ENCODE results near the gene PHC2.

Gene PHC2

GRCh38 chr1:33287317-33287716 lies 143.6 kb downstream of the PHC2 start:
- no peak for DNase-seq

DNA sequence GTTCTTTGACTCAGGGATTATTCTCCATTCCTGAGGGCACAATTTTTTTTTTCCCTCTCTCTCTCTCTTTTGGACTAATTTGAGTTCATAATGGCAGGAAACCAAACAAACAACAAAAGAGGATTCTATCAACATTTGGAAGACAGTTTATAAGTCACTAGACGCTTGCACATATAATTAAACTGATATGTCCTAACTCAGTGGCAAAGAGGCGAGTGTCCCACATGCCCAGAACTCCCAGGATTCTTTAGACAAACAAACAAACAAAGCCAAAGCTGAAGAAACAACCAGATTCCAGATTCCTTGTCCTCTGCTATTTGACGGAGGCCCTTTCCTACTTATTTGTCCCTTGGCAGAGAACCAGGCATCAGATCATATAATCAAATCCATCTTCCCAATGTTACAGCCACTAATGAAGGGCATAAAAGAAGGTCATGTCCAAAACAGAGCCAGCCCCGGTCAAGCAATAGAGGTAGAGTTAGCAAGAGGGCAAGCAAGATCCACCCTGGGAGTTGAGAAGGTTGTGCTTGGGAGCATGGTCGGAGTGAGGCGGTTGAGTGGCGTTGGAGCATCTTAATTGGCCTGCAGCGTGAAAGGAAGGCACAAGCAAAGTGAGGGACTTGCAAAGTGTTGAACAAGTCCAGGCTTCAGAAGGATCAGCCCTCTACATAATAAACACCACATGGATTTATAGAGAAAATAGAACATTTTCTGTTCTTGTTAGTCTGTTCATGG lies 144.3 kb downstream of the PHC2 start:
- DNase-seq: no peak

- no peak for DNase-seq
Observed at GRCh38 chr1:33284049-33284448, 146.8 kb downstream of the PHC2 start.

- no peak for DNase-seq
Observed at GRCh38 chr1:33282791-33283190, 148.1 kb downstream of the PHC2 start.

GRCh38 chr1:33281554-33282303 lies 149.2 kb downstream of the PHC2 start:
- no peak for DNase-seq

DNA sequence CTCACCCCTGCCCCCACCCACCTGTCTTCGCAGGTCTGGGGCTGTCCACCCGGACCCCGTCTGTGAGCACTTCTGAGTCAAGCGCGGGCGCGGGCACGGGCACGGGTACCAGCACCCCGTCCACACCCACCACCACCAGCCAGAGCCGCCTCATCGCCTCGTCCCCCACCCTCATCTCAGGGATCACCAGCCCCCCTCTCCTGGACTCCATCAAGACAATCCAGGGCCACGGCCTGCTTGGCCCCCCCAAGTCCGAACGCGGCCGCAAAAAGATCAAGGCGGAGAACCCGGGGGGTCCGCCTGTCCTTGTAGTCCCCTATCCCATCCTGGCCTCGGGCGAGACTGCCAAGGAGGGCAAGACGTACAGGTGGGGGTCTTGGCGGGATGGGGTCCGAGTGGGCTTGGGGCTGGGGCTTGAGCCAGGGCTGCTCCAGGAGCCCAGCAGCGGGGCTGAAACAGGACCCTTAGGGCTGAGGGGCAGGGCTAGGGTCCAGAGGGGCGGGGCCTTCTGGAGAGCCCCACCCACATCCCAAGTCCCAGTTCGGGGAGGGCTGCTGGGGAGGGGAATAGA lies 150.7 kb downstream of the PHC2 start:
- no peak for DNase-seq

DNA sequence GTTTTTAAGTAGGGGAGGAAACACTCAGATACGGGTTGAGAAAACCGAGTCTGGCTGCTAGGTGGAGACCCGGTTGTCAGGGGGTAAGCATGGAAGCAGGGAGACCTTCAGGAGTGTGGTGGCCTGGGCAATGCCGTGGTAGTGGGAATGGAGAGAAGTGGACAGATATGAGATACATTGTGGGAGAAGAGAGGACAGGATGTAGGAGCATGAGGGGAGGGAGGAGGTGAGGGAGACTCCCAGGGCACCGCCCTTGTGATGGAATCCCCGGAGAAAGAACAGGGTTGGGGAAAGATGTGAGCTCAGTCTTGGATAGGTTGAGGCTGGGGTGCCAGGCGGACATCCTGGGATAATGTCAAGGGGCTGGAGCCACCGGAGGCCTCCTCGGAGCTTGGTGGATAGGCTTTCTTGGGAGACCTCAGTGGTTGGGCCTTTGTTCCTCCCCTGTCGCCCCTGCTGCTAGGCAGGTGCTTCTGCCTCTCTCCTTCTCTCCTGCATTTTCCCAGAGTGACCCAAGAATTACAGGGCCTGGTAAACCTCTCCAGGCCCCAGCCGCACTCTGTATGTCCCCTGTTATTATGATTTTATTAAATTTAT lies 153.3 kb downstream of the PHC2 start:
- DNase-seq: no peak

DNA sequence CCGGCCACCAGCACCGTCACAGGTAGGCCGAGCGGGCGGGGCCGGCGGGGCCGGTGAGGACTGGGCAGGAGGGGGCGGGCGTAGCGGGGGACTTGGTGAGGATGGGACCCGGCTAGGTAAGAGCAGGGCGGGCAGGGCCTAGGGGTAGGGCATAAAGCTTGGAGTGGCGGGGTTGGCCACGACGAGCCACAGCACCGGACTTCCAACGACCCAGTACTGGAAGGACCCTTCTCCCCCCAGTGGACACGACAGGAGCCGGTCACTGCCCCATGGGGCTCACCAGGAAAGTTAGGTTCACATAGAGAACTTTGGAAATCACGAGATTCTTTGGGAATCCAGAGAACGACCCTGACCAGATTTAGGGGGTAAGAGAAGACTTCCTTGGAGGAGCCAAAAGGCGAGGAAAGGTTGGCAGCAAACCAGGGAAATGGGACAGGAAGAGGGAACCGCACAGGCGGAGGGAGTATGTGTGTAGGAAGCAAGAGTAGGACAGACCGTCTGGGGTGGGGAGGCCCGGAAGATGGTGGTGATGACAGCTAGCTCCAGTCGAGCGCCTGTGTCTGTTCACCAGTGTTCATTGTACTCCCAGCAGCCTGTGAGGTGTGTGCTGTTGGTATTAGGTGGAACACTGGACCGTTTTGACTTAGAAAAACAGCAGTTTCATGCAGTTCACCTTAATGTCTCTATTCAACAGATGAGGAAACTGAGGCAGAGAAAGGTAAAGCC lies 154.2 kb downstream of the PHC2 start:
- DNase-seq: no peak

DNA sequence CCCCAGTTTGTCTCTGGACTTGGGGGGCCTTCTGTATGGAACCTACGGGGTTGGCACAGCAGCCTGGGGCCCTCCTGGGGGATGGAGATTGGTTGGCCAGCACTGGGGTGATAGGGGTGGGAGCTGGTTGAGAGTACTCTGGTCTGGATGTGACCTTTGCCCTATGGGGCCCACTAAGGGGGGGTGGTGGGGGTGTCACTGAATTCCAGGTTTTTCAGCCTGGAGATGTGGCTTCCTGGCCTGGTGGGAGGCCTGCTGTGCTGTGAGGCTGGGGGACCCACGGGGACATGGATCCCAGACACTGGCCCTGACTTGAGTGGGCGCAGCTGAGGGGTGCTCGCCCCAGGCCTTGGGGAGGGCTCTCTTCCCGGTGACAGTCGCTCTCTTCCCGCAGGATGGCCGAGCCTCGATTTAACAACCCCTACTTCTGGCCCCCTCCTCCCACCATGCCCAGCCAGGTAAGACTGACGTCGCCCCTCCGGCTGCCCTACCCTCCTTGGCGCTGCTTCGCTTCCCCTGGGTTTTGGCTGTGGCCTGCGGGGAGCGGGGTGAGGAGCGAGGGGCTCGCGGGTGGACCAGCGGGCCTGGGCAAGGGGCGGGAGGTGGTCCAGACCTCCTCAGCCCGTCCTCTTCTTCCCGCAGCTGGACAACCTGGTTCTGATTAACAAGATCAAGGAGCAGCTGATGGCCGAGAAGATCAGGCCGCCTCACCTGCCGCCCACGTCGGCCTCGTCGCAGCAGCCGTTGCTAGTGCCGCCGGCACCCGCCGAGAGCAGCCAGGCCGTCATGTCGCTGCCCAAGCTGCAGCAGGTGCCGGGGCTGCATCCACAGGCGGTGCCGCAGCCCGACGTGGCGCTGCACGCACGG lies 155.0 kb downstream of the PHC2 start:
- DNase-seq: no peak

DNA sequence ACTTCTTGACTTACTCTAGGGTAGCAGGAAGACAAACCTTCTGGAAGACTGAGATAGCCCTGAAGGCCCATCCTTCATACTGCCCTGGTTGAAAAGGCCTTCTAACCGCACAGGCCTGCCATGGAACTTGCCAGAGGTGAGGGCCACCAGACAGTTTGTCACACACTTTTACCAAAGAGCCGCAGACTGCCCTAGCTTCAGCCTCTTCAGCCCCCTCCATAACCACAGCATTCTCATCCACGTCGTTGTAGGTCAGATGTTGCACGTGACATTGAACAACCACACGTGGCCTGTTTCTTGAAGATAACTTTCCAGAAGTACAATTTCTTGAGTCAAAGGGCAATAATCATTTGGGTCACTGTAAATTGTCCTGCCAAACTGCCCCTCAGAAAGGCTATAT lies 155.7 kb downstream of the PHC2 start:
- no peak for DNase-seq

DNA sequence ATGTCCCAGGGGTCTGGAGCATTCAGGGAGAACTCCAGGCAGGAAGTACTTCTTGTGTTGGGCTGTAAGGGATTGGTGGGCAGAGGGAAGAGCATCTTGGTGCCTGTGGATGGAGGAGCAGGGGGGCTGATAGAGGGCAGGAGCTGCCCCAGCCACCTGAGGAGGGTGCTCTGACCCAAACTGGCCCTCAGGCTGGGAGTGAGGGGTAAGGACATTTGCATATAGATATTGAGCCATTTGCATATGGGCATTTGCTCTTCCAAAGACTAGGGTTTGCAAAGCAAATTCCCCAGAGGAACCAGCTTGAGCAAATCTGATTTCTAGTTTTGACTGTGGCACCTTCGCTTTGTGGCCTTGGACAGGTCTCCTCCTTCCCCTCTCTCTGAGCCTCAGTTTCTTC lies 156.4 kb downstream of the PHC2 start:
- DNase-seq: no peak

GRCh38 chr1:33273961-33274371 lies 156.9 kb downstream of the PHC2 start:
- no peak for DNase-seq
